ENCODE data around the gene PYGB. TPM values are rescaled to one million over a fixed set of nuclear protein-coding genes. Genes with fewer than 3 reads are reported as not detected.

The PYGB gene
- total RNA-seq, 1 experiment from 2014 or later, result 220 TPM

DNA sequence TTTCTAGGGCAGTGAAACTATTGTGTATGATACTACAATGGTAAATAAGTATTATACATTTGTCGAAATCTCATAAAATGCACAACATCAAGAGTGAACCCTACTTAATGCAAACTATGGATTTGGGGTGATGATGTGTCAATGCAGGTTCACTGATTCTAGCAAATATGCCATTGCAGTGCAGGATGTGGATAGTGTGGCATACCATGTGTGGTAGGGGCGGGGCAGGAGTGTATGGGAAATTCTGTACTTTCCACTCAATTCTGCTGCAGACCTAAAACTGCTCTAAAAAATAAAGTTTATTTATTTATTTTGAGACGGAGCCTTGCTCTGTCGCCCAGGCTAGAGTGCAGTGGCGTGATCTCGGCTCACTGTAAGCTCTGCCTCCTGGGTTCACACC lies 98.5 kb downstream of the PYGB start:
- POLR2A ChIA-PET, result interaction anchor here (0.6 to 0.8 kb wide), 2 partner anchors 15 to 45 kb away, joined by 3 to 4 read pairs; no protein-coding TSS in a partner anchor
- BruUV-seq (replicated peaks), result no TSS peak
- CTCF ChIA-PET, result no interaction called here

More for the DNA sequence above, 98.5 kb downstream of the PYGB start:
- in situ Hi-C loops (cut with HindIII; ENCODE audit: low pct_unique_long_range_greater_than_20kb, low sequenced_read_pairs), result no loop called here
- intact Hi-C loops (cut with micrococcal nuclease; ENCODE audit: unreplicated experiment), result no loop called here
- peaks cover 12% of the 10 kb centered on the region for H3K4me1 ChIP-seq (ENCODE audit: control insufficient read depth, insufficient read depth, low read length)
- H3K4me3 ChIP-seq (ENCODE audit: low read depth in 2 of 2, low read length in 2 of 2), result no peak overlapping the region
- TF ChIP-seq SIN3A (IDR thresholded peaks at IDR 0.05; ENCODE audit: borderline replicate concordance, insufficient read depth, low read depth, low read length) (no peak), POLR2AphosphoS5 (IDR thresholded peaks at IDR 0.05; ENCODE audit: low read depth, low read length) (no peak), TCF7L2 (IDR thresholded peaks at IDR 0.05; ENCODE audit: low read depth, low read length) (no peak)
- TF ChIP-seq, protein P1, sequence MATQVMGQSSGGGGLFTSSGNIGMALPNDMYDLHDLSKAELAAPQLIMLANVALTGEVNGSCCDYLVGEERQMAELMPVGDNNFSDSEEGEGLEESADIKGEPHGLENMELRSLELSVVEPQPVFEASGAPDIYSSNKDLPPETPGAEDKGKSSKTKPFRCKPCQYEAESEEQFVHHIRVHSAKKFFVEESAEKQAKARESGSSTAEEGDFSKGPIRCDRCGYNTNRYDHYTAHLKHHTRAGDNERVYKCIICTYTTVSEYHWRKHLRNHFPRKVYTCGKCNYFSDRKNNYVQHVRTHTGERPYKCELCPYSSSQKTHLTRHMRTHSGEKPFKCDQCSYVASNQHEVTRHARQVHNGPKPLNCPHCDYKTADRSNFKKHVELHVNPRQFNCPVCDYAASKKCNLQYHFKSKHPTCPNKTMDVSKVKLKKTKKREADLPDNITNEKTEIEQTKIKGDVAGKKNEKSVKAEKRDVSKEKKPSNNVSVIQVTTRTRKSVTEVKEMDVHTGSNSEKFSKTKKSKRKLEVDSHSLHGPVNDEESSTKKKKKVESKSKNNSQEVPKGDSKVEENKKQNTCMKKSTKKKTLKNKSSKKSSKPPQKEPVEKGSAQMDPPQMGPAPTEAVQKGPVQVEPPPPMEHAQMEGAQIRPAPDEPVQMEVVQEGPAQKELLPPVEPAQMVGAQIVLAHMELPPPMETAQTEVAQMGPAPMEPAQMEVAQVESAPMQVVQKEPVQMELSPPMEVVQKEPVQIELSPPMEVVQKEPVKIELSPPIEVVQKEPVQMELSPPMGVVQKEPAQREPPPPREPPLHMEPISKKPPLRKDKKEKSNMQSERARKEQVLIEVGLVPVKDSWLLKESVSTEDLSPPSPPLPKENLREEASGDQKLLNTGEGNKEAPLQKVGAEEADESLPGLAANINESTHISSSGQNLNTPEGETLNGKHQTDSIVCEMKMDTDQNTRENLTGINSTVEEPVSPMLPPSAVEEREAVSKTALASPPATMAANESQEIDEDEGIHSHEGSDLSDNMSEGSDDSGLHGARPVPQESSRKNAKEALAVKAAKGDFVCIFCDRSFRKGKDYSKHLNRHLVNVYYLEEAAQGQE (IDR thresholded peaks at IDR 0.05; ENCODE audit: insufficient read depth in 1 of 2, low read depth in 2 of 2, low read length in 1 of 2), result no peak
- TF ChIP-seq, protein P2, sequence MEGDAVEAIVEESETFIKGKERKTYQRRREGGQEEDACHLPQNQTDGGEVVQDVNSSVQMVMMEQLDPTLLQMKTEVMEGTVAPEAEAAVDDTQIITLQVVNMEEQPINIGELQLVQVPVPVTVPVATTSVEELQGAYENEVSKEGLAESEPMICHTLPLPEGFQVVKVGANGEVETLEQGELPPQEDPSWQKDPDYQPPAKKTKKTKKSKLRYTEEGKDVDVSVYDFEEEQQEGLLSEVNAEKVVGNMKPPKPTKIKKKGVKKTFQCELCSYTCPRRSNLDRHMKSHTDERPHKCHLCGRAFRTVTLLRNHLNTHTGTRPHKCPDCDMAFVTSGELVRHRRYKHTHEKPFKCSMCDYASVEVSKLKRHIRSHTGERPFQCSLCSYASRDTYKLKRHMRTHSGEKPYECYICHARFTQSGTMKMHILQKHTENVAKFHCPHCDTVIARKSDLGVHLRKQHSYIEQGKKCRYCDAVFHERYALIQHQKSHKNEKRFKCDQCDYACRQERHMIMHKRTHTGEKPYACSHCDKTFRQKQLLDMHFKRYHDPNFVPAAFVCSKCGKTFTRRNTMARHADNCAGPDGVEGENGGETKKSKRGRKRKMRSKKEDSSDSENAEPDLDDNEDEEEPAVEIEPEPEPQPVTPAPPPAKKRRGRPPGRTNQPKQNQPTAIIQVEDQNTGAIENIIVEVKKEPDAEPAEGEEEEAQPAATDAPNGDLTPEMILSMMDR (IDR thresholded peaks at IDR 0.05), result no peak
- H3K27ac ChIP-seq (ENCODE audit: low read length), result no peak overlapping the region
- ATAC-seq (no peak), DNase-seq (ENCODE audit: low read depth, low spot score) (no peak)
- no peaks in the 10 kb centered on the region for H3K27me3 ChIP-seq (ENCODE audit: control insufficient read depth, insufficient read depth, low read length)
- no peaks in the 10 kb centered on the region for H3K9me3 ChIP-seq (ENCODE audit: control insufficient read depth, insufficient read depth, low read depth, low read length)
- no peaks in the 10 kb centered on the region for H3K36me3 ChIP-seq (ENCODE audit: control insufficient read depth, insufficient read depth, low read length)

Other genes starting within 250 kb of the PYGB start
- 32.2 TPM for gene ACSS1, start 189.9 kb upstream of the PYGB start, total RNA-seq (2021; ENCODE audit: unreplicated experiment)
- gene VSX1, start 165.9 kb upstream of the PYGB start, total RNA-seq (2021; ENCODE audit: unreplicated experiment), result 0.21 TPM
- 108 TPM for gene ENTPD6, start 52.4 kb upstream of the PYGB start, total RNA-seq (2021; ENCODE audit: unreplicated experiment)
- gene ABHD12, start 142.8 kb downstream of the PYGB start, total RNA-seq (2021; ENCODE audit: unreplicated experiment), result 90.9 TPM
- 36.0 TPM for gene GINS1, start 159.6 kb downstream of the PYGB start, total RNA-seq (2021; ENCODE audit: unreplicated experiment)

All from Panc1 (cell line).